Muscle of back (tissue), 11 donors: ENCODE measurements around the gene HOXD8. TPM values are rescaled to one million over a fixed set of nuclear protein-coding genes. Genes with fewer than 3 reads are reported as not detected.
A peak's percentile ranks its signal among the peaks of the same experiment; 100 is the strongest.

Experiments
- DNase-seq, 3 donors: peaks; one replicate each; pipeline versions ENCODE4 v3.0.0 to v3.0.0-alpha.2; 2013
- polyA plus RNA-seq, 10 donors: library from polyadenylated mRNA; unstranded; fragments of 120-200 nt; gene quantifications; one replicate each; pipeline ENCODE4 v1.2.1, GENCODE V29; 2013; ENCODE audit not compliant: insufficient read length in 10 of 10

Gene HOXD8
- polyA plus RNA-seq, 10 donors: 30.6 to 43.1 (median 40.2) TPM

- DNase-seq: peak in 2 of 3 donors; percentile 87 to 88
These were observed 2.4 kb upstream of the HOXD8 start for GRCh38 chr2:176126929-176127773.

DNA sequence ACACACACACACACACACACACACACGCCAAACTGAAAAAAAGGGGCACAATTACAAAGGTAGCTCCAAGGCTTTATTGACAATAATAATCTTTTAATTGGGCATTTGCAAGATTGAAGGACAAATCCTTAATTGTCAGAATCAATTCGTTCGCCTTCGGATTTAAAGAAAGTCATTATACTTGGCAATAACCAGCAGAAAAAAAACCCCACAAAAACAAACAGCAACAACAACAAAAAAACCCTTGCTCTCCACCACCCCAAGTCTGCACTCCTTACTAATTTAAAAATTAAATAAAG is 1.8 kb upstream of the HOXD8 start:
- DNase-seq: no peak

- DNase-seq: peak in 2 of 3 donors; percentile 76 to 93
These were observed 1.1 kb upstream of the HOXD8 start for GRCh38 chr2:176128172-176128981.

GRCh38 chr2:176129813-176130146 is 275 bp downstream of the HOXD8 start:
- no peak for DNase-seq

DNA sequence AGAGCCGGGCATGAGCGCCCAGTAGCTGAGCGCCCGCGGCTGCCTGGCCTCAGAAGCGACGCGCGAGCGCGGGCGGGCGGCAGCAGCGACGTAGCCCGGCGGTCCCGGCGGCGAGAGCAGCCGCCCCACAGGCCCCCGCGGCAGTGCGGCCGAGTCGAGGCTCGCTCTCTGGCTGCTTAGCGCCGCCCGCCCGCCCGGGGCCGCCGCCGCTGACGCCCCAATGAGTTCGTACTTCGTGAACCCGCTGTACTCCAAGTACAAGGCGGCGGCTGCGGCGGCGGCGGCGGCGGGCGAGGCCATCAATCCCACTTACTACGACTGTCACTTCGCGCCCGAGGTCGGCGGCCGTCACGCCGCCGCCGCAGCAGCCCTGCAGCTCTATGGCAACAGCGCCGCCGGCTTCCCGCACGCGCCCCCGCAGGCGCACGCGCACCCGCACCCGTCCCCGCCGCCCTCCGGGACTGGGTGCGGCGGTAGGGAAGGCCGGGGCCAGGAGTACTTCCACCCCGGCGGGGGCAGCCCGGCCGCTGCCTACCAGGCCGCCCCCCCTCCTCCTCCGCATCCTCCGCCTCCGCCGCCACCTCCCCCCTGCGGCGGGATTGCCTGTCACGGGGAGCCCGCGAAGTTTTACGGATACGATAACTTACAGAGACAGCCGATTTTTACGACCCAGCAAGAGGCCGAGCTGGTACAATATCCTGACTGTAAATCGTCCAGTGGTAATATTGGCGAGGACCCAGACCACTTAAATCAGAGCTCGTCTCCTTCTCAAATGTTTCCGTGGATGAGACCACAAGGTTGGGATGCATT is 847 bp downstream of the HOXD8 start:
- DNase-seq: peak in 2 of 3 donors; percentile 89 to 90

DNA sequence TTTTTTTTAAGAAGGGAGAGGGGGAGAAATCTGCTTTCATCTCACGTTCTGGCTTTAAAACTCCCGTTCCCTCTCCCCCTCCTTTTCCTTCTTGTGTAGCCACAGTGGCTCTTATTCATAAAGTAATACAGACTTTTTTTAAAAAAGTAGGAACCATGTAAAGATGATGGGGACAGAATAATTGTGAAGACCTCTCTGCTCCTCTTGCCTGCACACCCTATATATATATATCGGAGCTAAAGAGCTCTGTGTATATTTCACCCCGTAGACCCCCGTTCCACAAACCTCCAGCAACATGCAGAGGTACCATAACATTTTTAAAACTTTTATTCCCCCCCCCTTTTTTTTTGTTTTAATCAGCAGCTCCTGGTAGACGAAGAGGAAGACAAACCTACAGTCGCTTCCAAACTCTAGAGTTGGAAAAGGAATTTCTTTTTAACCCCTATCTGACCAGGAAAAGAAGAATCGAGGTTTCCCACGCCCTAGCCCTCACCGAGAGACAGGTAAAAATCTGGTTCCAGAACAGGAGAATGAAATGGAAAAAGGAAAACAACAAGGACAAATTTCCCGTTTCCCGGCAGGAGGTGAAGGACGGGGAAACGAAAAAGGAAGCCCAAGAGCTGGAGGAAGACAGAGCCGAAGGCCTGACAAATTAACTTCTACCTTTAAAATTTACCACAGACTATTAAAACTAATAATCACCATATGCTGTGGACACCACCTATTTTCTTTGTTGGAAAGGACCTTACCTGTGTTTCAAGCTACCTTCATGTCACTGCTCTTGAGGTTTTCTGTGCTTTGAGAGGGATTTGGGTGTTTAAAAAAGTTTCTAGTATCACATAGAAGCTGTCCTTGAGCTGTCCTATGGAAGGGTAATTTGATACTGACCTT is 1.7 kb downstream of the HOXD8 start:
- DNase-seq: peak in 1 of 3 donors; percentile 61

- DNase-seq: no peak
These were observed 2.3 kb downstream of the HOXD8 start for GRCh38 chr2:176131848-176132158.

DNA sequence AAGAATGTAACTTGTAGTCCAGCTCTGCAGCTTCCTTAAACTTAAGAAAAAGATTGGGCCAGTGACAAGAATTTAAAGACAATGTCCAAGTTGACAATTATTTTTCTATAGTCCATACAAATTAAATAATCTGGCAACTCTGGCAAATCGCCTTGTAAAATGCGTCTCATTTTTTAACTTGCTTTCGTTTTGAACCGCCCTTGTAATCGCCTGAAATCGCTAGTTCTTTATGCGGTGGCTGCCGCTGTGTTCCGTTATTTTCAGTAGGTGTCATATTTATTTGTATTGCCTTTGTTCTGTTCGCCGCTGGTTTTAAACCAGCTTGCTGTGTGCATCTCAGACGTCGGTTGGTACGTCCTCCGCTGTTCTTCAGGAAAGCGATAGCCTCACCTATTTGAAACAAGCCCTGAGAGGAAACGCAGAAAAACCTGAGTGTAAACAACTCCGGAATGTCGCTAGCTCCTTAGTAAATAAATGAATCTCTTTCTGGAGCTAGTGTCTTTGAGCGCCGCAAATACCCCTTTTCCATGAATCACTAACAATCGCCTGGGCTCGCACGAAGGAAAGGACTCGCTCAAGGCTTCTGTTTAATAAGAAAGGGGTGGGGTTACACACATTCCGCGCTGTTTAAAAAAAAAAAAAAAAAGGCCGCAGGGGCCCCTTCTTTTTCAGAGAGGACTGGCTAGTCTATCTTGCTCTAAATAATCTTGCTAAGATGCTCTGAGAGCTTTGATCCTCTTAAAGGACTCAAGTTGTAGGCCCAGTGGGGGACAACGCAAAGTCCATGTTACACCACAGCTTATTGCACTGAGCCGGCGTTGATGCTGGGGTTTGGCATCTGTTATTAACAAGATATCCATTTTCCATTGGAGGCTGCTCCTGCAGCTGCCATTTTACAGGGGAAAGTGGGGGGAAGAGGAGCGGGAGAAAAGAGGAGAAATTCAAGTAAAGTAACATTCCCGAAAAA is 3.0 kb downstream of the HOXD8 start:
- DNase-seq: peak in 1 of 3 donors; percentile 84

DNA sequence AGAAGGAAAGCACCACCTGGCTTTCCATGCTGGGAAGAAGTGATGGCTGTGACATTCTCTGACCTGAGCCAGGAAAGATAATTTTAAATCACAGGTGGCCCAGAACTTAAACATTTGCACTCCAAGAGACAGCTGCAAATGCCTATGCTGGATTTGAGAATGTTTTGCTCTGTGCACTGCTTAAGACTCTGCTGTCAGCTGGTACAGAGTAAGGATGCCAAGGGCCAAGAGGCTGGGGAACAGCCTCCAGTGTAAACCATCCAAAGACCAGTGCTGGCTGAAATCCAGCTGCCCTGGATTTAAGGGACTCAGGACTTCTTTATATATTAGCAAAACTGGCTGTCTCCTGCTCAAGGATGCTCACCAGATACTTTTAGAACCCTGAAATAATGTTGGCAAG is 3.9 kb downstream of the HOXD8 start:
- peak in 2 of 3 donors; percentile 67 to 75 for DNase-seq

- DNase-seq: no peak
These were observed 4.5 kb downstream of the HOXD8 start for GRCh38 chr2:176134035-176134434.

- DNase-seq: peak in 1 of 3 donors; percentile 69
These were observed 5.5 kb downstream of the HOXD8 start for GRCh38 chr2:176135035-176135440.

DNA sequence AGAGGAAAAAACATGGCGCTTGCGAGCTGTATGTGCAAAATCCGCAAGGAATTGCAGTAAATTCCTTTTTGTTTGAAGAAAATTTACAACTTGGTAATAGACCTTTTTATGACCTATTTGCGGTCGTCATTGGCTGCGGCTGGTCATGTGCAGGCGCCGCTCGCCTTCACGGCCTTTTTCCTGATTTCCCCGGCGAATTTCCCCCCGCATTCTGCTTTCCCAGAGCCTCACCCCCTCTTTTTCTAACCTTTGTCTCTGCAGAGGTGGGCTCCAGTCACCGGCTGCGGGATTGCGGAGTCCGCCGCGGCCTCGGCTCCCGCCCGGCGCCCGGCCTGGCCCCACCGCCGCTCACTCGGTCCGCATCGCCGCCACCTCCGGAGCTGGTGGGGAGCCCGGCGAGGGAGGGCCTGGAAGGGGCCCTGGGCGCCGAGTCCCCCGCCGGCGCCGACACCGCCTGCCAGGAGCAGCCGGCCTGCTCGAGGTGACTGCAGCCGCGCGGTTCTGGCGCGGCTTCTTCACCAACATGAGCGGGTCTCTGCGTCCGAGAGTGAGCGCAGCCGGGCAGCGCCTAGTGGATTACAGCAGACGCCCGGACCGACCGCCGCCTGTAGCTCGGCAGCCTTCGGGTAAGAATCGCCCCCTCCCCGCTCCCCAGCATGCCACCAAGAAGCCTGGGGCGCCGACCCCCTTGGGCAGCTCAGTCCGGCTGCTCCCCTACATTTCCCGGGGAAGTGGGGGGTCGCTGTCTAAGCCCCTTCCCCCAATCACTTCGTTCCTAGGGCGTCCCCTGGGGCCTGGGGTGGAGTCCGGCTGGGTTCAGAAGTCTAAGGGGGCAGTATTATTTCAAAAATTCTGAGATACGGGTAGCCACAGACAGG is 7.1 kb downstream of the HOXD8 start:
- peak; percentile 76 to 89 (median 79) for DNase-seq

DNA sequence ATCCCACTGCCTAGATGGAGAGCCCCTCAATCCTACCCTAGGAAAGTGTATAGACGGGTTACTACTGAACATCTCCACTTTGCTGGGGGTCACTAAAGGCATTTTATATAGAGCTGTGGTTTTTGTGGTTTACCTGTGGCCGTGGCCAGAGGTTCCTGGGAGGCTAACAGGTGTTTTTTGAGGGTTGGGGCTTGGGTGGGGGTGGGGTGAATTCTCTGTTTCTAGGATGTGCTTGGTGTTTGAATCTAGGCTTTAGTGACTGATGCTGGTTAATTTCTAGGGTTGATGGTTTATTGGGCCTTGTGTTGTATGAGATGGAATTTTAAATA is 7.7 kb downstream of the HOXD8 start:
- no peak for DNase-seq

DNA sequence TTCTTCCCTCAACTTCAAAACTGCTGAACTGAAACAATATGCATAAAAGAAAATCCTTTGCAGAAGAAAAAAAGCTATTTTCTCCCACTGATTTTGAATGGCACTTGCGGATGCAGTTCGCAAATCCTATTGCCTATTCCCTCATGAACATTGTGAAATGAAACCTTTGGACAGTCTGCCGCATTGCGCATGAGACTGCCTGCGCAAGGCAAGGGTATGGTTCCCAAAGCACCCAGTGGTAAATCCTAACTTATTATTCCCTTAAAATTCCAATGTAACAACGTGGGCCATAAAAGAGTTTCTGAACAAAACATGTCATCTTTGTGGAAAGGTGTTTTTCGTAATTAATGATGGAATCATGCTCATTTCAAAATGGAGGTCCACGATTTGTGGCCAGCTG is 8.4 kb downstream of the HOXD8 start:
- peak in 2 of 3 donors; percentile 29 to 65 for DNase-seq

DNA sequence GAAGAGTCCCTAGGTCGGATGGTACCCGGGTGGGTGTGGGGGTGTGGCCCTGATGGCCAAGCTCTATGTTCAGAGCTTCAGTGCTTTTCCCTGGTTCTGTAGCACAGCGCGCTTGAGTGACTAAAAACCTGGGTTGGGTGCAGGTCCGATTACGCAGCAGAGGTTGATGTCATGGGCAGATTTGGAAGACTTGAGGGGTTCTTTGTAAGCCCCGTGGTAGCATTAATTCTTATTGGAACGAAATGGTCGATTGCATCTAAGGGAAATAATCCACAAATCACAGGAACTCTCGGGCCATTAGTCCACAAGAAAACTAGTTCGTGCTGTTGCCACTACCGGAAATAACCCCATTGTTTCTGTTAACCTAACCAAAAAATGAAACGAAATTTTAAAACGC is 9.0 kb downstream of the HOXD8 start:
- DNase-seq: peak in 2 of 3 donors; percentile 47 to 79

DNA sequence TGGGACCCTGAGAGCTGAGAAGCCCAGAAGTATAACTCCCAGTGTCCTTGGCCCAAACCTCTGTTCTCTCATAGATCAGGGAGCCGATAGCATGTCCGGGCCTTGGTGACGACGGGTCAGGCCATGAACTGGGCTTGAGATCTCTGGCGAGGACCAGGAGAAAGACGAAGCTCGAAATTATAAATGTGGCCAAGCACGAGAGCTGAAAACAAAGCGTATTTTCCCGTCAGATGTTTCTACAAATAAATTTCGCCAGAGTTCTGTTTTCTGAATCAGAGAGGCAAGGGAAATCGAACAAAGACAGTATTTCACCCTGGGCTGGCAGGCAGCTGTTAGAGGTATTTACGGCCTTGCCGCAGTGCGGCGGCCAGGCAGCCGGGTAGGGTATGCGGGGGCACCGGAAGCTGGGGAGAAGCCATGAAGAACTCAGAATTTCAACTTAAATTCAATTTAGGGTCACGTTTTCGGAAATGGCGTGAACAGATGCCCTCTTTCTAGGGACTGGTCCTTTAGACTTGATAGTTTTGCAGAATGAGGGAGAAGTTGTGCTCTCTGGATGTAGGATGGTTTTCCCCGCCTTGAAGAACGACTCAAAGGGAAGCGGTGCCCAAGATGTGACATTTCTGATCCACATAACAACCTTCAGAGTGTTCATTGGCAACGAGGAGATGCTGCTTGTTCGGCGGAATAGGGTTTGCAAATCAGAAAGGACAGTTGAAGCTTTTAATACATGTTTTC is 9.6 kb downstream of the HOXD8 start:
- DNase-seq: peak in 2 of 3 donors; percentile 52 to 81

DNA sequence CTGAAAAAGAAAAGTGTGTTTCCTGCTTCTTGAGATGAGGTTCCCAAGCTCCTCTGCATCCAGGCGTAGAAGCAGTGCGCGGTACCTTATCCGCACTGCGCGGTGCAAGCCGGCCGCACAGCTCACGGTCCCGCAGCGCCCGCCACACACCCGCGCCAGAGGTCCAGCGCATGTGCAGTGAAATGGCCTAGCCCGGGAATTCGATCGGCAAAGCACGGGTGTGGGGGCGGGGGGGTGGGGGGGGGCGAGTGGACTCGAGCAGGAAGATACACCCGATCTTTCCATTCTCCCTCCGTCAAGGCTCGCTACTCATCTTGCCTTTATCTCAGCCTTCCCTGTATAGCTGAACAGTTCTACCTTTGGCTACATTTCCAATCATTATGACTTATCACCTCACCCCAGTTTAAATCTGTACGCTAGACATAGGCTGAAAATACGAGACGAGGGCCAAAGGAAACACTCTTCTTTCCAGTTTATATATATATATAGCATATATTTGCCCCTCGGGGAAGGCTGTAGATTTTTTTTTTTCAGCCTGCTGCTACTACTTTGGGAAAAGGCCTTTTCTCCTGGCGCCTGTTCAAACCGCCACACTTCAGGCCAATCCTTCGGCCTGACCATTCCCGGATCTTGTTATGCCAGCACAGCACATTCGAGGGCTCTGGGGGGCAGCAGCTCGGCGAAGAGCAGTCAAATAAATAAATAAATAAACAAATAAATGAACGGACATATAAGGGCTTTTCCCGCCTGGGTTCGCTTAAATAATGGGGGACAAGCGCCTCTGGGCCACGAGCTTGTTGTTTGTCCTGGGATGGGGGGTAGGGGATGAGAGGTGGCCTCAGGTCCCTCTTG is 10.4 kb downstream of the HOXD8 start:
- peak in 1 of 3 donors; percentile 73 for DNase-seq
